HG03442 (cell line): ENCODE results near the gene NUP188.

ENCODE experiments used
- ATAC-seq: cut with Tn5 transposase; IDR thresholded peaks from one replicate; pipeline ENCODE4 v1.9.1; 2021; ENCODE audit warnings: mild to moderate bottlenecking, moderate library complexity; ENCODE audit not compliant: unreplicated experiment

Gene NUP188, protein sequence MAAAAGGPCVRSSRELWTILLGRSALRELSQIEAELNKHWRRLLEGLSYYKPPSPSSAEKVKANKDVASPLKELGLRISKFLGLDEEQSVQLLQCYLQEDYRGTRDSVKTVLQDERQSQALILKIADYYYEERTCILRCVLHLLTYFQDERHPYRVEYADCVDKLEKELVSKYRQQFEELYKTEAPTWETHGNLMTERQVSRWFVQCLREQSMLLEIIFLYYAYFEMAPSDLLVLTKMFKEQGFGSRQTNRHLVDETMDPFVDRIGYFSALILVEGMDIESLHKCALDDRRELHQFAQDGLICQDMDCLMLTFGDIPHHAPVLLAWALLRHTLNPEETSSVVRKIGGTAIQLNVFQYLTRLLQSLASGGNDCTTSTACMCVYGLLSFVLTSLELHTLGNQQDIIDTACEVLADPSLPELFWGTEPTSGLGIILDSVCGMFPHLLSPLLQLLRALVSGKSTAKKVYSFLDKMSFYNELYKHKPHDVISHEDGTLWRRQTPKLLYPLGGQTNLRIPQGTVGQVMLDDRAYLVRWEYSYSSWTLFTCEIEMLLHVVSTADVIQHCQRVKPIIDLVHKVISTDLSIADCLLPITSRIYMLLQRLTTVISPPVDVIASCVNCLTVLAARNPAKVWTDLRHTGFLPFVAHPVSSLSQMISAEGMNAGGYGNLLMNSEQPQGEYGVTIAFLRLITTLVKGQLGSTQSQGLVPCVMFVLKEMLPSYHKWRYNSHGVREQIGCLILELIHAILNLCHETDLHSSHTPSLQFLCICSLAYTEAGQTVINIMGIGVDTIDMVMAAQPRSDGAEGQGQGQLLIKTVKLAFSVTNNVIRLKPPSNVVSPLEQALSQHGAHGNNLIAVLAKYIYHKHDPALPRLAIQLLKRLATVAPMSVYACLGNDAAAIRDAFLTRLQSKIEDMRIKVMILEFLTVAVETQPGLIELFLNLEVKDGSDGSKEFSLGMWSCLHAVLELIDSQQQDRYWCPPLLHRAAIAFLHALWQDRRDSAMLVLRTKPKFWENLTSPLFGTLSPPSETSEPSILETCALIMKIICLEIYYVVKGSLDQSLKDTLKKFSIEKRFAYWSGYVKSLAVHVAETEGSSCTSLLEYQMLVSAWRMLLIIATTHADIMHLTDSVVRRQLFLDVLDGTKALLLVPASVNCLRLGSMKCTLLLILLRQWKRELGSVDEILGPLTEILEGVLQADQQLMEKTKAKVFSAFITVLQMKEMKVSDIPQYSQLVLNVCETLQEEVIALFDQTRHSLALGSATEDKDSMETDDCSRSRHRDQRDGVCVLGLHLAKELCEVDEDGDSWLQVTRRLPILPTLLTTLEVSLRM (N-terminal part only)

DNA sequence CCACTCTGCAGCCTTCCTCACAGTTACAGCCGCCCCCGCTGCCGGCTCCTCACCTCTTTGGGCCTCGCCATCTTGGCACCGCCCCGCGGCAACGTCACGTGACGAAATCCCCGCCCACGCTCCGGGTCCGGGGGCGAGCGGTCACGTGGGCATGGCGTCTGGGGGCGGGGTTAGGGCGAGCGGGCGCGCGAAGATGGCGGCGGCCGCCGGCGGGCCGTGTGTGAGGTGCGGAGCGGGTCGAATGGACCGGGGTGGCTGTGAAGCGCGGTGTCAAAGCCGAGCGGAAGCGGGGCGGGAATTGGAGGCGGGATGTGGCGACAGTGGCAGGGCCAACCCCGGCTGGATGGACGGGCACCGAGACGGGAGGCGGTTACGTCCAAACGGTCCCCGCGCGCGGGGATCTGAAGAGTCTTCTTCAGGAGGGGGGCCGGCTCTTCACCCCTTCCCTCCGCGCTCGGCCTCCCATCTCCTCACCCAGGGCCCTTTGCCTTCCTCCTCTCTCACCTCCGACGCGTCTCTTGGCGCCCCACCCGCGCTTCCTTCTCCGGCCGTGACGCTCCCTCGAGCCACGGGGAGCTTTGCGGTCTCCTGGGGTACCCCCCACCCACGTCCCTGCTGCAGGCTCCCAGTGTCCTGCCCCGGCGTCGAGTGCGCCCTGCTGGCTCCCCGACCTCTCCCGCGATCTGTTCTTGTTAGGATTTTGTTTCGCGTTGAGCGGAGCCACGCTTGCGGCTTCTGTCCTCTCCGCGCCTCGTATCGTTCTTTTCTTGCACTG is at the start of gene NUP188, which contains the start of gene DOLK:
NUP188 (plus strand) TSS at position 173 of the 775 bp plus-strand sequence; CDS start at position 194, 21 bp downstream.
DOLK (minus strand) TSS at position 77 of the 775 bp plus-strand sequence. CDS start 300 bp downstream, outside the sequence.
- peak; percentile 71 for ATAC-seq

DNA sequence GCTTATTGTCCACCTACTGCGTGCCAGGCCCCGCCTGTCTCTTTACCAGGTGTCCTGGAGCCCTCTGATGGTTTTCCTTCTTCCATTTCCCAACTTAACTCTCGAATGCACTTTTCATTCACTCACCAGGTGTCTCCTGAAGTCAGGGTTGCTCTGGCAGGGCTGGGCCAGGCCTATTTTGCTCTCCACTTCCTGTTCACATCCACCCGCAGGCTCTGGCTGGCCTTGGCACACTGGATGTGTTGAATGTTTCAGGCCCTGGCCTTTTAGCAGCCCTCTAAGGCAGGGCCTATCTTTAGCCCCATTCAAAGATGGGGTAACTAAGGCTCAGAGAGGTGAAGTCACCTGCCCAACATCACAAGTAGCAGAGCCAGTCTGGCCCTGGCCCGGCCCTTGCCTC is 49.1 kb upstream of the NUP188 start:
- no peak for ATAC-seq

DNA sequence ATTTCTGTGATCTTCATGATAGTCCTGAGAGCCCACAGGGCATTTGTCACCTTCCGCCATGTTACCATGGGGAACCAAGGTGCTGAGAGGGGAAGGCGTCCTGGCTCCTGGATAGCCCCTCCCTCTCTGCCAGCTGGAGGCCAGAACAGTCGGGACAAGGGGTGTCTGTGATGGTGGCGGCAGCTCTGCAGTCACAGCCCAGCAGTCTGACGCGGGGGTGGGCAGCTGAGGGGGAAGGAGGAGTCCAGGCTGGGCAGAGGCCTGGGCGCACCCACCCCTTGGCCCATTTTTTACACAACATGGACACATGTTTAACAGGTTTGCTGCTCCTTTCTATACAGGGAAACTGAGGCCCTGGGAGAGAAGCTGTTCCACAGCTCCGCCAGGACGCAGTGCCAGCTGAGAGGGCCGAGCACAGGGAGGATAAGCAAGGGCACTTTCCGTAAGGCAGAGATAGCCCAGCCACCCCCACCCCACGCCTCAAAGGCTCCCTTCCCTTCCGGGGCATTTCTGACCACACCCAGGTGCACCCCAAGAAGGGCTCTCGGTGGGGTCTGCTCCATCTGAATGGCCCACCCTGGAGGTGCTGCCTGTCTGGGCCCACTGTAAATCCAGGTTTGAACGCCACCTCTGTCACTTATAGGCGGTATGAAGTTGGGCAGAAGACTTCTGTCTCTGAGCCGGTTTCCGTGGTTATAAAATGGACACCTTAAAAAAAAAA is 48.5 kb upstream of the NUP188 start:
- no peak for ATAC-seq

DNA sequence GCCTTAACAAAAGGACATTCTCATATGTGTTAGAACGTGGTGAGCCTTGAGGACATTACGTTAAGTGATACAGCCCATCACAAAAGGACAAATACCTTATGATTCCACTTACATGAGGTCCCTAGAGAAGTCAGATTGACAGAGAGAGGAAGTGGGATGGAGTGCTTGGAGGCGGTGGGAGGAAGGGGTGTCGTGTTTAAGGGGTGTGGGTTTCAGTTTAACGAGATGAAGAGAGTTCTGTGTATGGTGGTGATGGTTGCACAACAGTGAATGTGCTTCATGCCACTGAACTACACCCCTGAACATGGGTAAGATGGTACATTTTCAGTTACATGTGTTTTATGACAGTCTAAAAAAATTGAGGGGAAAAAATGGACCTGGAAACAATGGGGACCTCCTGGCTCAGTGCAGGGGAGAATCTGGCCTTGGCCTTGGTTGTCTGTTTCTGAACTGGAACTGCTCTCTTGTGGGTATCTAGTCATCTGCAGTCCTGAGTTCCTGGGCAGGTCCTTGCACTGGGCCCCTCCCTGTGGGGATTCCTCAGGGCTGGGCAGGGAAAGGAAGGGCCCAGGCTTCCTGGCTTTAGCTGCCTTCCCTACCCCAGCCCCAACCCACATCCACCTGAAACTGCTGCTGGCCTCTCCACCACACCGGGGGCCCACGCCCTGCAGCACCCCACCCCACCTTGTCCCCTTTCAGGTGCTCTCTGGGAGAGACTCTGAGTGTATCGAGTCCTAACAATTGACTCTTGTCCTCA is 47.8 kb upstream of the NUP188 start:
- no peak for ATAC-seq

DNA sequence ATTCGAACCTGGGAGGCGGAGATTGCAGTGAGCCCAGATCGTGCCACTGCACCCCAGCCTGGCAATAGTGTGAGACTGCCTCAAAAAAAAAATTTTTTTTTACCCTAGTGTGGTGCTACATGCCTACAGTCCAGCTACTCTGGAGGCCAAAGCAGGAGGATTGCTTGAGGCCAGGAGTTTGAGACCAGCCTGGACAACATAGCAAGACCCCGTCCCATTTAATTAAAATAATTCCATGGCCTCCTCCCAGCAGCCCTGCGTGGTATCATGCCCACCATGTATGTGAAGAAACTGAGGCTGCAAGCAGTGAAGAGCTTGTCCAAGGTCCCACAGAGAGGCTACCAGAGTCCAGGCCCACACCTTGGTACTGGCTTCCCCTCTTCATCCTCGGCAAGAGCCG is 46.1 kb upstream of the NUP188 start:
- ATAC-seq: no peak

DNA sequence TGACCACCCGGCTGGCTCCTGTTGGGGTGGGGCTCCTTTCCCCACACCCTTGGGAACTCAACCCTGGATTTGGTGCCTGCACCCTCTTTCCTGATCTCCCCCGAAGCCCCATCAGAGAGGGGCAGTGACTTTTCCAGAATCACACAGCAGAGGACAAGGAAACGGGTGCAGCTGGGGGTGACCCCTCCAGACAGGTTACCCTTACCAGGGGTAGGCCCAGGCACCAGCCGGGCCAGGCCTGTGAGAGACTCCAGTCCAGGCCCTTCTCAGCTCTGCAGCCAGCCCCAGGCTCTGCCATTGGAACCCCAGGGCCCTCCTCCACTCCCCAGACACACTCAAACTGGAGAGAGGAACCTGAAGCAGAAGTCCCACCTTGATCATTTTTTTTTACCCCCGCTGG is 45.7 kb upstream of the NUP188 start:
- no peak for ATAC-seq

DNA sequence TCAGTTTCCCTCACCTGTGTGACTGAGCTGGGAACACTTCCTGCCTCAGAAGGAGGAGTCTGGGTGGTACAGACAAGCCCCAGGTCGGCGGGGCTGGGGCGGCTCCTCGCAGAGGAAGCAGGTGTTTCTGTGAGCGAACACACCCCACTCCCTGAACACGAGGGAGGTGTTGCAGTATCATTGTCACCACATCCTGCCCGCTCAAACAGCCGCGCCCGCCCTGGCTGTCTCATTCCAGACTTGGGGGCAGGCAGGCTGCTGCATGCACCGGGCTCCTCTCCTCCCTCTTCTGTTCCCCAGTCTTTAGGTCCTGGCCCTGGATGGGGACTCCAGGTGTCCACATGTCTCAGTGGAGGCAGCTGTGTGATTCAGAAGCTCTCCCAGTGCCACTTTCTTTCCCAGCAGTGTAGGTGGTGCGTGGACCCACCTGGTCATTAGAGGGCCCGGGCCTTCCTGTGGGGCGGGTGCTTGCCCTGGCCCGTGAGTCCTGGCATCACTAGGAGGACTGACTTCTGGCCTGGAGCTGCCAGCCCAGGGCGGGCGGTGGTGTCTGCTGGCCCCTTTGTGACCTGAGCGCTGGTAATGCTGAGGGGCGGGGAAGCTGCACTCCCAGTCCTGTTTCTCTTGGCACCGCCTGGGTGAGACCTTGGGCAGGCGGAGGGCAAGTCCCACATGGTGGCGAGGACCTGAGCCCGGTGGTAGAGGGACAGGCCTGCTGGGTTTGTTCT is 45.0 kb upstream of the NUP188 start:
- peak; percentile 81 for ATAC-seq

DNA sequence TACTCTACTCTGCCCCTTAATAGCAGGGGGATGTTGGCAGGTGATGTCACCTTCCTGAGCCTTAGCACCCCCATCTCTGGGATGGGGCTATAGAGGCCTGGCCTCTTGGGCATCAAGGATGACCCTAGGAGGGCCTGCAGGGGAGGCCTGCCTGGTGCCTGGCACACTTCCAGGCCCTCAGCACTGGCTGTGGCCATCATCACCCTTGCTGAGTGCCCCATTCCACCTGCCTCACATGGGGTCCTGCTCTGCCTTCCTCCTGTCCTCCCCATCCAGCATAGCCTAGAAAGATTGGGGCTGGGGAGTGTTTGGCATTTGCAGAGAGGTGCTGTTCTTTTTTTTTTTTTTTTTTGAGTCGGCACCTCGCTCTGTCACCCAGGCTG is 44.4 kb upstream of the NUP188 start:
- no peak for ATAC-seq

DNA sequence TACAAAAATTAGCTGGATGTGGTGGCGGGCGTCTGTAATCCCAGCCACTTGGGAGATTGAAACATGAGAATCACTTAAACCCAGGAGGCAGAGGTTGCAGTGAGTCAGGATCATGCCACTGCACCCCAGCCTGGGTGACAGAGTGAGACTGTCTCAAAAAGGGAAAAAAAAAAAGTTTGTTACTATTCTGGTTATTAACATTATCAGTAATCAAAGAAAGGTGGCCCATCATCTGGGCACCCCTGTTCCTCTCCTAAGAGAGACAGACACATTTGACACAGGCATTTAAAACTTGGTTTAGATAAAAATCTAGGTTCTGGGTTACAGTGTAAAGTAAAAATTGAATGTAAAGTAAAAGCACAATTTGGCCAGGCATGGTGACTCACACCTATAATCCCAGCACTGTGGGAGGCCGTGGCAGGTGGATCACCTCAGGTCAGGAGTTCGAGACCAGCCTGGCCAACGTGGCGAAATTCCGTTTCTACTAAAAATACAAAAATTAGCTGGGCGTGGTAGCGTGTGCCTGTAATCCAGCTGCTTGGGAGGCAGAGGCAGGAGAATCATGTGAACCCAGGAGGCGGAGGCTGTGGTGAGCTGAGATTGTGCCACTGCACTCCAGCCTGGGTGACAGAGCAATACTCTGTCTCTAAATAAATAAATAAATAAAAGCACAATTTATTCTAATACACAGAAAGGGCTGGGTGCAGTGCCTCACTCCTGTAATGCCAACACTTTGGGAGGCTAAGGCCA is 43.5 kb upstream of the NUP188 start:
- ATAC-seq: no peak

DNA sequence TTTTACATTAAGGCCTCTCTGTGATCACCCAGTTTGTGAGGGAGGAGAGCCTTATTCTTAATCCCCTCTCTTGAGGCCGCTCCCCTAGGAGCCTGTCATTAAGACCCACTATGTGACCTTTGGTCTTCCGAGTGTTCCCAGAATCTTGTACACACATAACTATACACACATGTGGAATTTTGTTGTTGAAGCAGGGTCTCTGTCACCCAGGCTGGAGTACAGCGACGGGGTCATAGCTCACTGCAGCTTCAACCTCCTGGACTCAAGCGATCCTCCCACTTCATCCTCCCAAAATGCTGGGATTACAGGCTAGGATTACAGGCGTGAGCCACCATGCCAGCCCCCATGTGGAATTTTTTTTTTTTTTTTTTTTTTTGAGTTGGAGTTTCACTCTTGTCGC is 41.5 kb upstream of the NUP188 start:
- no peak for ATAC-seq

DNA sequence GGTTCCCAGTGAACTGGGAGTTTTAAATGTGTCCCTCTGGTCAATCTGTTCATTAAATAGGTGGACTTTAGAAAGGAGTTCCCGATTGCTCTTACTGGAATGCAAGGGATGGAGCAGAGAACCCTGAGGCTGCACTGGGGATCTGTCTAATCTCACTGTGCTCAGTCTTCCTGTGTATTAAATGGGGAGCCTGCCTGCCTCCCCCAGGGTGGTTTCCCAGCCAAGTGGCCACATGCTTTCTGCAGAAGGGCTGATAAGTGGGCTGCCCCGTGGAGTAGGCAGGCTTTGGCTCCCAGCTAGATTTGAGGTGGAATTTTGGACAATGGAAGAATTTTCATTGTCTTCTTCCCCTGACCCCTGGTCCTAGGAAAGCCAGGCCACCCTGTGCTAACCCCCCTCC is 40.8 kb upstream of the NUP188 start:
- no peak for ATAC-seq

DNA sequence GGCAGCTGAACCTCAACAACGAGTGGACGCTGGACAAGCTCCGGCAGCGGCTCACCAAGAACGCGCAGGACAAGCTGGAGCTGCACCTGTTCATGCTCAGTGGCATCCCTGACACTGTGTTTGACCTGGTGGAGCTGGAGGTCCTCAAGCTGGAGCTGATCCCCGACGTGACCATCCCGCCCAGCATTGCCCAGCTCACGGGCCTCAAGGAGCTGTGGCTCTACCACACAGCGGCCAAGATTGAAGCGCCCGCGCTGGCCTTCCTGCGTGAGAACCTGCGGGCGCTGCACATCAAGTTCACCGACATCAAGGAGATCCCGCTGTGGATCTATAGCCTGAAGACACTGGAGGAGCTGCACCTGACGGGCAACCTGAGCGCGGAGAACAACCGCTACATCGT is 39.1 kb upstream of the NUP188 start:
- ATAC-seq: no peak

DNA sequence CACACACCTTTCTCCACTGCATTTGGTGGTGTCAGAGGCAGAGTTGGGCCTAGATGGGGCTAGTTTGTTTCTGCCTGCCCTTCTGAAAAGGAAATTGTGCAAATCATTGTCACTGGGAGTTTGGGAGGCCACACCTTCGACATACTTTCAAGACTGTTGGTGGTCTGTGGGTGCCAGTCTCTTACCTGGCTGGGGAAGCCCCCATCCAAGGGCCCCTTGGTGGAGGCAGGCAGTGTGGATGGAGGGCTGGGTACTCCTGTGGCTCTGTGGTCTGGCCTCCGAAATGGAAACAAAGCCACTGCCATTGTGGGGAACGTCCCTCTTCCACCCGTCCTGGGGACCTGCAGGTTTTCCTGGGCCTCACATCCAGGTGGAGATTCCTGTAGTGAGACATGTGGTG is 37.6 kb upstream of the NUP188 start:
- no peak for ATAC-seq

DNA sequence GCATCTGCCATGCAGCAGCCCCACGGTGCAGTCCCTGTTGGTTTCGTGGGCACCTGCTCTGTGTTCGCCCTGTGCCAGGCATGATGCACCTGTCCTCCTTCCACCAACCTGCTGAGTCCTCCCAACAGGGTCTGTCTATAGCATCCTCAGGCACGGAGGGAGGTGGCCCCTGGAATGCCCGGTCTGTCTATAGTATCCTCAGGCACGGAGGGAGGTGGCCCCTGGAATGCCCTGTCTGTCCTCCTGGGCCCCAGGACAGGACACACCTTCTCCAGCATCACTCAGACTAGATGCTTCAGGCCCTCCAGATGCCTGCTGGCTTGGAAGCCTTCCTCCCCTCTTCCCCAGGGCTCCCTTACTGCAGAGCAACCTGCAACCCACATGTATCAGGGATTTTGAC is 36.6 kb upstream of the NUP188 start:
- ATAC-seq: no peak

DNA sequence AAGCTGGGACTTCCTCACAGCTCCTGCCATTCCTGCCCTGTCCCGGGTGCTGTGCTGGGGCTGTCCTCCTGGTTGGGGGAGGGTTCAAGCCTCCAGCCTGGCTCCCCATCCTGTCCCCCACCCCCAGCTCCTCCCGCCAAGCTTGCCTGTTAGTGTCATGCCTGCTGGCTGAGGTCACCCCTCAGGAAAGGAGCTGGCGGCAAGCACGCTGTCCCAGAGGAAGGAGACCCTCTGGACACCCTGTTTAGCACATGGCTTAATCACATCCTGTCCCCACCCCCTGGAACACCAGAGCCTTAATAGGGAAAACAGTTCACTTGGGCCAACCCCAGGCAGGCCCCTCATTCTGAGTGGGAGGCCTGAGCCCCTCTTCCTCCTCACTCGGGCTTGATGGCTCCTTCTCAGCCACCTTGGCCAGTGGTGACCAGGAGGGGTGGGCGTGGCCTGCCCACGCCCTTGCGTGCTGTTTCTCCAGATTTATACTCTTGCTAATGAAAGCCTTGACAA is 35.9 kb upstream of the NUP188 start:
- ATAC-seq: no peak

DNA sequence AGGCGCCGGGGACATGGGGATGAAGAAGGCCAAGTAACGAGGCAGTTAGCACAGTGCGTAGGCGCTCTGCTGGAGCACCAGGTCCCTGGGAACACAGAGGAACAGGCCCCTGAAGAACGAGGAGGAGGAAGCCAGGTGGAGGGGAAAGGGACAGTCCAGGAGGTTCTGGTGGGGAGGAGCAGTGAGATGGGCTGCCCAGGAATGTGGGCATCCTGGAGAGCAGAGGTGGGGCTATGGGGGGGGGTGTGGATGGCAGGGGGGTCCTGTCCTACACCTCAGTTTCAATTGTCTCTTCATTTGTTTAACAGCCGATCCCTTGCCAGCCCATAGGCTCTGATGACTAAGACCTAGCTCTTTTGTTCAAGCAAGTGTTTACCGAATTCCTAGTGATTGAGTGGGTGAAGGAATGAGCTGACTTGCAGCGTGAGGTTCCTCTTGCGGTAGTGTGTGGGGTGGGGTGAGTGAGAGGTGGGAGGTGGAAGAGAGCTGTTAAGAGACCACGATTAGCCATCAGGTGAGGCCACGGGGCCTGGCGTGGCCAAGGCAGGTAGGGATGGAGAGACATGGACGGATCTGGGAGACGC is 35.1 kb upstream of the NUP188 start:
- ATAC-seq: no peak
